DND-41 (cell line): ENCODE measurements around the gene ADCY10.

ENCODE experiments used
- EZH2 ChIP-seq: IDR thresholded peaks from 3 replicates; pipeline ENCODE4 v1.6.1; 2012; ENCODE audit warnings: borderline replicate concordance, low read depth, mild to moderate bottlenecking, moderate library complexity, low read length, inconsistent platforms; ENCODE audit not compliant: severe bottlenecking
- TF ChIP-seq, protein P1 (sequence below): IDR thresholded peaks from 2 replicates; pipeline ENCODE4 v1.5.1; 2012; ENCODE audit warnings: borderline replicate concordance, low read length, moderate library complexity, mild to moderate bottlenecking; ENCODE audit not compliant: poor library complexity, severe bottlenecking; ENCODE audit errors: extremely low read depth

DNA sequence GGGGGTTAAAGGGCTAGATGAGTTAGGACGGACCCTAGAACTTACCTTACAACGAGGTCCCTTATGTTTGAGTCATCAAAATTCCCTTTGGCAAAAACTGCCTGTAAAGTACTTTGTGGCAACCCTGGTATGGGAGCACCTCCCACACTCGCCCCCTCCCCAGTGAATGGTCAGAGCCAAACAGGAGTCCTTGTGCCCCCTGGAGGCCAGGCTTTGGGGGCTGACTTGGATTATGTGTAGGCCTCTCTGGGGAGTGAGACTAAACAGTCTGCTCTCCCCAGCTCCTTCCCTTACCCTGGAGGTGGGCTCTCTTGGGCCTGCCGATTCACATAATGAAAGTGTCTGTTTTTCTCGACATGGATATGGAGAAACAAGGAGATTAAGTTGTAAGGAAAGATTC lies 81.2 kb downstream of the ADCY10 start:
- TF ChIP-seq, protein P1, sequence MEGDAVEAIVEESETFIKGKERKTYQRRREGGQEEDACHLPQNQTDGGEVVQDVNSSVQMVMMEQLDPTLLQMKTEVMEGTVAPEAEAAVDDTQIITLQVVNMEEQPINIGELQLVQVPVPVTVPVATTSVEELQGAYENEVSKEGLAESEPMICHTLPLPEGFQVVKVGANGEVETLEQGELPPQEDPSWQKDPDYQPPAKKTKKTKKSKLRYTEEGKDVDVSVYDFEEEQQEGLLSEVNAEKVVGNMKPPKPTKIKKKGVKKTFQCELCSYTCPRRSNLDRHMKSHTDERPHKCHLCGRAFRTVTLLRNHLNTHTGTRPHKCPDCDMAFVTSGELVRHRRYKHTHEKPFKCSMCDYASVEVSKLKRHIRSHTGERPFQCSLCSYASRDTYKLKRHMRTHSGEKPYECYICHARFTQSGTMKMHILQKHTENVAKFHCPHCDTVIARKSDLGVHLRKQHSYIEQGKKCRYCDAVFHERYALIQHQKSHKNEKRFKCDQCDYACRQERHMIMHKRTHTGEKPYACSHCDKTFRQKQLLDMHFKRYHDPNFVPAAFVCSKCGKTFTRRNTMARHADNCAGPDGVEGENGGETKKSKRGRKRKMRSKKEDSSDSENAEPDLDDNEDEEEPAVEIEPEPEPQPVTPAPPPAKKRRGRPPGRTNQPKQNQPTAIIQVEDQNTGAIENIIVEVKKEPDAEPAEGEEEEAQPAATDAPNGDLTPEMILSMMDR, result no peak
- no peak for TF ChIP-seq EZH2
